ENCODE measurements around the gene RNF186. TPM values are rescaled to one million over a fixed set of nuclear protein-coding genes. Genes with fewer than 3 reads are reported as not detected.

The RNF186 gene
- polyA plus RNA-seq, 1 experiment: not detected

- POLR2A ChIA-PET: no interaction called here
- Histone ChIP-seq H3K27me3 (ENCODE audit: control insufficient read depth, insufficient read depth, low read length) (no peaks in the 10 kb centered on the region), H3K36me3 (ENCODE audit: control insufficient read depth, insufficient read depth, low read length) (peaks cover 3% of the 10 kb centered on the region; the same call in 1 of the 2 replicates), H3K4me3 (ENCODE audit: low read depth, low read length) (no peak overlapping the region)
- CTCF ChIA-PET: interaction anchor here (0.6 kb wide), 1 partner anchor 19 kb away, joined by 3 read pairs; no protein-coding TSS in a partner anchor
- no peak for DNase-seq (ENCODE audit: low read depth)
- TF ChIP-seq CTCF (IDR thresholded peaks at IDR 0.05; ENCODE audit: insufficient read depth, low read depth, low read length): no peak
Measured at GRCh38 chr1:19768353-19769210, 46.5 kb downstream of the RNF186 start.

DNA sequence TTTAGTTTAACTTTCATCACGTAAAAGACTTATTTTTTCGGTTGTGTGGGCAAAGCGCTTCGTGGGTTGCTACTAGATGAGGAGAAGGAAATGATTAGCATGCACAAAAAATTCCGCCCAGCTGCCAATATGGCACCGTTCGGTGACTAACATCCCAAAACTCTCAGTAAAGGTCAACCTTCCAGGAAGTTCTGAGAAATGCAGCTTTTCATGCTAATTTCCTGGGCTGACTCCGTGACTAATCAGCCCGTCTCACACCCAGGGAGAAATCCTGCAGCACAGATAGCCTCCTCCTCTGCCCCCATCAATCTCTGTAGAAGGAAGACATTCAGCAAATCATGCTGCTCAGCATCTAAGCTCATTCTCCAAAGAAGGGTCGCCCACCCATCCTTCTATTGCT, 49.5 kb downstream of the RNF186 start:
- ChIA-PET POLR2A (no interaction called here), CTCF (interaction anchor here (0.6 to 1.6 kb wide), 5 partner anchors 10 to 117 kb away, joined by 3 to 5 read pairs (median 5); partner anchors contain the start of gene OTUD3)
- H3K4me3 ChIP-seq (ENCODE audit: low read depth, low read length): no peak overlapping the region
- H3K36me3 ChIP-seq (ENCODE audit: control insufficient read depth, insufficient read depth, low read length): no peaks in the 10 kb centered on the region
- peak; percentile 76 for DNase-seq (ENCODE audit: low read depth)
- TF ChIP-seq CTCF (IDR thresholded peaks at IDR 0.05; ENCODE audit: insufficient read depth, low read depth, low read length): no peak
- no peaks in the 10 kb centered on the region for H3K27me3 ChIP-seq (ENCODE audit: control insufficient read depth, insufficient read depth, low read length)

DNA sequence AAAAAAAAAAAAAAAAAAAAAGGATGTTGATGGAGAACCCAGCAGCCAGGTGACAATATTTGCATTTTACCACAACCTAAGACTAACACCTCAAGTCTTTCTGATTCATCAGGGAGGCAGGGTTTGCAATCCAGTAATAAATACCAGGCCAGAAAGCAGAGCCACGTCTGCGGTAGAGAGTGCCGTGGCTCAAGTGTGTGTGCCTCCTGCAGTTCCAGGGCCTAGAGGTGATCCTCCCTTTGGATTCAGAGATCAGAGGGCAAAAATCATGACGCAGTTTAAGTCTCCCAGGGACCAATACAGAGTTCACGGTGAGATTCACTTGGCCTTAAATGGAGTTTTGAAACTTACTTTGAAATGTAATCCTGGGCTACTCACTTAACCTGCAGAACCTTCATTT, 50.2 kb downstream of the RNF186 start:
- H3K36me3 ChIP-seq (ENCODE audit: control insufficient read depth, insufficient read depth, low read length): no peaks in the 10 kb centered on the region
- ChIA-PET POLR2A (no interaction called here), CTCF (interaction anchor here (1.3 kb wide), 2 partner anchors 11 to 27 kb away, joined by 3 read pairs; no protein-coding TSS in a partner anchor)
- TF ChIP-seq CTCF (IDR thresholded peaks at IDR 0.05; ENCODE audit: insufficient read depth, low read depth, low read length): no peak
- H3K4me3 ChIP-seq (ENCODE audit: low read depth, low read length): no peak overlapping the region
- no peak for DNase-seq (ENCODE audit: low read depth)
- no peaks in the 10 kb centered on the region for H3K27me3 ChIP-seq (ENCODE audit: control insufficient read depth, insufficient read depth, low read length)

Other genes starting within 250 kb of the RNF186 start
- 109 and 171 TPM in 2 replicates for gene NBL1, start 171.0 kb downstream of the RNF186 start, polyA plus RNA-seq (2011; rRNA removed)
- not detected in 2 replicates for gene HTR6, start 150.4 kb downstream of the RNF186 start, polyA plus RNA-seq (2011; rRNA removed)
- gene TMCO4, start 15.4 kb downstream of the RNF186 start, polyA plus RNA-seq (2011; rRNA removed): 15.6 and 22.0 TPM in 2 replicates
- gene OTUD3, start 67.1 kb upstream of the RNF186 start, polyA plus RNA-seq (2011; rRNA removed): 2.5 and 4.1 TPM in 2 replicates
- gene PLA2G2E, start 108.3 kb upstream of the RNF186 start, polyA plus RNA-seq (2011; rRNA removed): not detected in 2 replicates
- not detected in 2 replicates for gene PLA2G2A, start 164.3 kb upstream of the RNF186 start, polyA plus RNA-seq (2011; rRNA removed)

Measured in BJ (cell line).